GM12892 (cell line): ENCODE measurements around the gene C1orf226.

Source experiments
- POLR2A ChIP-seq: IDR thresholded peaks from 2 replicates; pipeline ENCODE4 v1.6.1; 2011; ENCODE audit warnings: low read depth, low read length, control low read depth
- POLR2AphosphoS5 ChIP-seq: IDR thresholded peaks from 2 replicates; pipeline ENCODE4 v1.6.1; 2011; ENCODE audit warnings: low read depth, low read length, control low read depth
- TAF1 ChIP-seq: IDR thresholded peaks from 2 replicates; pipeline ENCODE4 v1.6.1; 2011; ENCODE audit warnings: low read depth, mild to moderate bottlenecking, control low read depth, low read length, borderline replicate concordance

DNA sequence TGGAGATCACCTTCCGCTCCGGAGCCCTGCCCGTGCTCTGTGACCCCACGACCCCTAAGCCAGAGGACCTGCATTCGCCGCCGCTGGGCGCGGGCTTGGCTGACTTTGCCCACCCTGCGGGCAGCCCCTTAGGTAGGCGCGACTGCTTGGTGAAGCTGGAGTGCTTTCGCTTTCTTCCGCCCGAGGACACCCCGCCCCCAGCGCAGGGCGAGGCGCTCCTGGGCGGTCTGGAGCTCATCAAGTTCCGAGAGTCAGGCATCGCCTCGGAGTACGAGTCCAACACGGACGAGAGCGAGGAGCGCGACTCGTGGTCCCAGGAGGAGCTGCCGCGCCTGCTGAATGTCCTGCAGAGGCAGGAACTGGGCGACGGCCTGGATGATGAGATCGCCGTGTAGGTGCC, 14.5 kb upstream of the C1orf226 start:
- TF ChIP-seq POLR2AphosphoS5 (no peak), POLR2A (no peak), TAF1 (no peak)
